ENCODE results near the gene MLH3. TPM values are rescaled to one million over a fixed set of nuclear protein-coding genes. Genes with fewer than 3 reads are reported as not detected.

Gene MLH3
- total and polyA plus RNA-seq, 2 of the 13 experiments (the other 11 are each of a cell fraction or from before 2014, with no cell fraction given), result 14.4 to 24.8 TPM

- TF ChIP-seq ZSCAN9 (CRISPR knock-in tag; IDR thresholded peaks at IDR 0.05; ENCODE audit: borderline replicate concordance) (no peak), PHB2 (IDR thresholded peaks at IDR 0.05; ENCODE audit: partially characterized antibody) (no peak), NPAS2 (CRISPR knock-in tag; IDR thresholded peaks at IDR 0.05; ENCODE audit: borderline replicate concordance) (no peak), RBFOX2 (IDR thresholded peaks at IDR 0.05; ENCODE audit: low read depth, low read length) (peak; percentile 96), AHR (CRISPR knock-in tag; IDR thresholded peaks at IDR 0.05) (no peak), MAFG (CRISPR knock-in tag; IDR thresholded peaks at IDR 0.05) (no peak; the same call in 1 of the 2 replicates), CHD4 (IDR thresholded peaks at IDR 0.05; ENCODE audit: borderline replicate concordance, low read length) (no peak), RORA (CRISPR knock-in tag; IDR thresholded peaks at IDR 0.05) (no peak), PRMT3 (CRISPR knock-in tag; IDR thresholded peaks at IDR 0.05; ENCODE audit: borderline replicate concordance, low read depth) (no peak), POLR2AphosphoS5 (IDR thresholded peaks at IDR 0.05; ENCODE audit: low read depth, low read length) (peak; percentile 86), ZNF331 (CRISPR knock-in tag; IDR thresholded peaks at IDR 0.05) (peak; percentile 40; the same call in 1 of the 2 replicates), ZNF781 (CRISPR knock-in tag; IDR thresholded peaks at IDR 0.05; ENCODE audit: borderline replicate concordance, not compliant biosample characterization) (no peak), ZNF558 (CRISPR knock-in tag; IDR thresholded peaks at IDR 0.05; ENCODE audit: borderline replicate concordance) (peak; percentile 89; the same call in 1 of the 2 replicates), SRF (IDR thresholded peaks at IDR 0.05; ENCODE audit: low read depth, low read length) (no peak)
- TF ChIP-seq, protein P1, sequence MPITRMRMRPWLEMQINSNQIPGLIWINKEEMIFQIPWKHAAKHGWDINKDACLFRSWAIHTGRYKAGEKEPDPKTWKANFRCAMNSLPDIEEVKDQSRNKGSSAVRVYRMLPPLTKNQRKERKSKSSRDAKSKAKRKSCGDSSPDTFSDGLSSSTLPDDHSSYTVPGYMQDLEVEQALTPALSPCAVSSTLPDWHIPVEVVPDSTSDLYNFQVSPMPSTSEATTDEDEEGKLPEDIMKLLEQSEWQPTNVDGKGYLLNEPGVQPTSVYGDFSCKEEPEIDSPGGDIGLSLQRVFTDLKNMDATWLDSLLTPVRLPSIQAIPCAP (CRISPR knock-in tag; IDR thresholded peaks at IDR 0.05; ENCODE audit: low read depth), result no peak
- TF ChIP-seq, protein P2, sequence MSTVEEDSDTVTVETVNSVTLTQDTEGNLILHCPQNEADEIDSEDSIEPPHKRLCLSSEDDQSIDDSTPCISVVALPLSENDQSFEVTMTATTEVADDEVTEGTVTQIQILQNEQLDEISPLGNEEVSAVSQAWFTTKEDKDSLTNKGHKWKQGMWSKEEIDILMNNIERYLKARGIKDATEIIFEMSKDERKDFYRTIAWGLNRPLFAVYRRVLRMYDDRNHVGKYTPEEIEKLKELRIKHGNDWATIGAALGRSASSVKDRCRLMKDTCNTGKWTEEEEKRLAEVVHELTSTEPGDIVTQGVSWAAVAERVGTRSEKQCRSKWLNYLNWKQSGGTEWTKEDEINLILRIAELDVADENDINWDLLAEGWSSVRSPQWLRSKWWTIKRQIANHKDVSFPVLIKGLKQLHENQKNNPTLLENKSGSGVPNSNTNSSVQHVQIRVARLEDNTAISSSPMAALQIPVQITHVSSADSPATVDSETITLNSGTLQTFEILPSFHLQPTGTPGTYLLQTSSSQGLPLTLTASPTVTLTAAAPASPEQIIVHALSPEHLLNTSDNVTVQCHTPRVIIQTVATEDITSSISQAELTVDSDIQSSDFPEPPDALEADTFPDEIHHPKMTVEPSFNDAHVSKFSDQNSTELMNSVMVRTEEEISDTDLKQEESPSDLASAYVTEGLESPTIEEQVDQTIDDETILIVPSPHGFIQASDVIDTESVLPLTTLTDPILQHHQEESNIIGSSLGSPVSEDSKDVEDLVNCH (CRISPR knock-in tag; IDR thresholded peaks at IDR 0.05), result no peak
- TF ChIP-seq, protein P3, sequence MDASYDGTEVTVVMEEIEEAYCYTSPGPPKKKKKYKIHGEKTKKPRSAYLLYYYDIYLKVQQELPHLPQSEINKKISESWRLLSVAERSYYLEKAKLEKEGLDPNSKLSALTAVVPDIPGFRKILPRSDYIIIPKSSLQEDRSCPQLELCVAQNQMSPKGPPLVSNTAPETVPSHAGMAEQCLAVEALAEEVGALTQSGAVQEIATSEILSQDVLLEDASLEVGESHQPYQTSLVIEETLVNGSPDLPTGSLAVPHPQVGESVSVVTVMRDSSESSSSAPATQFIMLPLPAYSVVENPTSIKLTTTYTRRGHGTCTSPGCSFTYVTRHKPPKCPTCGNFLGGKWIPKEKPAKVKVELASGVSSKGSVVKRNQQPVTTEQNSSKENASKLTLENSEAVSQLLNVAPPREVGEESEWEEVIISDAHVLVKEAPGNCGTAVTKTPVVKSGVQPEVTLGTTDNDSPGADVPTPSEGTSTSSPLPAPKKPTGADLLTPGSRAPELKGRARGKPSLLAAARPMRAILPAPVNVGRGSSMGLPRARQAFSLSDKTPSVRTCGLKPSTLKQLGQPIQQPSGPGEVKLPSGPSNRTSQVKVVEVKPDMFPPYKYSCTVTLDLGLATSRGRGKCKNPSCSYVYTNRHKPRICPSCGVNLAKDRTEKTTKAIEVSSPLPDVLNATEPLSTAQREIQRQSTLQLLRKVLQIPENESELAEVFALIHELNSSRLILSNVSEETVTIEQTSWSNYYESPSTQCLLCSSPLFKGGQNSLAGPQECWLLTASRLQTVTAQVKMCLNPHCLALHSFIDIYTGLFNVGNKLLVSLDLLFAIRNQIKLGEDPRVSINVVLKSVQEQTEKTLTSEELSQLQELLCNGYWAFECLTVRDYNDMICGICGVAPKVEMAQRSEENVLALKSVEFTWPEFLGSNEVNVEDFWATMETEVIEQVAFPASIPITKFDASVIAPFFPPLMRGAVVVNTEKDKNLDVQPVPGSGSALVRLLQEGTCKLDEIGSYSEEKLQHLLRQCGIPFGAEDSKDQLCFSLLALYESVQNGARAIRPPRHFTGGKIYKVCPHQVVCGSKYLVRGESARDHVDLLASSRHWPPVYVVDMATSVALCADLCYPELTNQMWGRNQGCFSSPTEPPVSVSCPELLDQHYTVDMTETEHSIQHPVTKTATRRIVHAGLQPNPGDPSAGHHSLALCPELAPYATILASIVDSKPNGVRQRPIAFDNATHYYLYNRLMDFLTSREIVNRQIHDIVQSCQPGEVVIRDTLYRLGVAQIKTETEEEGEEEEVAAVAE (CRISPR knock-in tag; IDR thresholded peaks at IDR 0.05; ENCODE audit: borderline replicate concordance), result no peak; the same call in none of the 2 replicates
- TF ChIP-seq, protein P4, sequence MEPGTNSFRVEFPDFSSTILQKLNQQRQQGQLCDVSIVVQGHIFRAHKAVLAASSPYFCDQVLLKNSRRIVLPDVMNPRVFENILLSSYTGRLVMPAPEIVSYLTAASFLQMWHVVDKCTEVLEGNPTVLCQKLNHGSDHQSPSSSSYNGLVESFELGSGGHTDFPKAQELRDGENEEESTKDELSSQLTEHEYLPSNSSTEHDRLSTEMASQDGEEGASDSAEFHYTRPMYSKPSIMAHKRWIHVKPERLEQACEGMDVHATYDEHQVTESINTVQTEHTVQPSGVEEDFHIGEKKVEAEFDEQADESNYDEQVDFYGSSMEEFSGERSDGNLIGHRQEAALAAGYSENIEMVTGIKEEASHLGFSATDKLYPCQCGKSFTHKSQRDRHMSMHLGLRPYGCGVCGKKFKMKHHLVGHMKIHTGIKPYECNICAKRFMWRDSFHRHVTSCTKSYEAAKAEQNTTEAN (CRISPR knock-in tag; conservative IDR thresholded peaks at IDR 0.05), result peak; percentile 82
- TF ChIP-seq, protein P5, sequence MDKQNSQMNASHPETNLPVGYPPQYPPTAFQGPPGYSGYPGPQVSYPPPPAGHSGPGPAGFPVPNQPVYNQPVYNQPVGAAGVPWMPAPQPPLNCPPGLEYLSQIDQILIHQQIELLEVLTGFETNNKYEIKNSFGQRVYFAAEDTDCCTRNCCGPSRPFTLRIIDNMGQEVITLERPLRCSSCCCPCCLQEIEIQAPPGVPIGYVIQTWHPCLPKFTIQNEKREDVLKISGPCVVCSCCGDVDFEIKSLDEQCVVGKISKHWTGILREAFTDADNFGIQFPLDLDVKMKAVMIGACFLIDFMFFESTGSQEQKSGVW (CRISPR knock-in tag; IDR thresholded peaks at IDR 0.05; ENCODE audit: borderline replicate concordance), result no peak
Observed at GRCh38 chr14:75069121-75069810, 18.0 kb upstream of the MLH3 start, which contains the start of gene ZC2HC1C (continued).

Measured in HepG2 (cell line).